Spinal cord (tissue), 10 donors: ENCODE measurements around the gene PSKH1. TPM values are rescaled to one million over a fixed set of nuclear protein-coding genes. Genes with fewer than 3 reads are reported as not detected.

ENCODE experiments used
- DNase-seq, 6 donors: peaks; one replicate each; pipeline versions ENCODE4 v3.0.0 to v3.0.0-alpha.2; 2013 to 2015; ENCODE audit warnings: low spot score in 6 of 6, low read depth in 4 of 6
- H3K27ac ChIP-seq: one replicate; pipeline ENCODE4 v1.5.1; 2013; ENCODE audit warnings: low read depth, low read length, control low read depth
- H3K27me3 ChIP-seq: one replicate; pipeline ENCODE4 v1.6.1; 2013; ENCODE audit warnings: low read length; ENCODE audit not compliant: control insufficient read depth, insufficient read depth
- H3K36me3 ChIP-seq: one replicate; pipeline ENCODE4 v1.6.1; 2013; ENCODE audit warnings: low read length; ENCODE audit not compliant: control insufficient read depth, insufficient read depth
- H3K4me1 ChIP-seq: one replicate; pipeline ENCODE4 v1.6.1; 2013; ENCODE audit warnings: low read length; ENCODE audit not compliant: control insufficient read depth, insufficient read depth
- H3K4me3 ChIP-seq: one replicate; pipeline ENCODE4 v1.5.1; 2013; ENCODE audit warnings: low read depth, low read length, control low read depth
- H3K9me3 ChIP-seq: one replicate; pipeline ENCODE4 v1.6.1; 2013; ENCODE audit warnings: low read length; ENCODE audit not compliant: control insufficient read depth, insufficient read depth
- WGBS: methylation state at CpG from one replicate; pipeline ENCODE4 v1.1.5; 2013; ENCODE audit warnings: missing lambda C conversion rate; ENCODE audit not compliant: insufficient coverage; 5-methylcytosine and 5-hydroxymethylcytosine counted together
- polyA plus RNA-seq, 2 donors: library from polyadenylated mRNA; unstranded; fragments of 120-200 nt; gene quantifications; one replicate each; pipeline ENCODE4 v1.2.1, GENCODE V29; 2013; ENCODE audit not compliant: insufficient read length in 2 of 2
- total RNA-seq, 2 donors: library from RNA; depleted of rRNA in 1 of 2; stranded (reverse); fragments of 120-200 nt in 1 of 2; fragments of >200 nt in 1 of 2; gene quantifications; one replicate each; pipeline versions ENCODE4 v1.2.3 to v1.2.4, GENCODE V29; 2013 to 2014
- donor health status: healthy.

PSKH1 gene
- total and polyA plus RNA-seq, 4 donors, result 8.7 to 31.7 (median 25.0) TPM

DNA sequence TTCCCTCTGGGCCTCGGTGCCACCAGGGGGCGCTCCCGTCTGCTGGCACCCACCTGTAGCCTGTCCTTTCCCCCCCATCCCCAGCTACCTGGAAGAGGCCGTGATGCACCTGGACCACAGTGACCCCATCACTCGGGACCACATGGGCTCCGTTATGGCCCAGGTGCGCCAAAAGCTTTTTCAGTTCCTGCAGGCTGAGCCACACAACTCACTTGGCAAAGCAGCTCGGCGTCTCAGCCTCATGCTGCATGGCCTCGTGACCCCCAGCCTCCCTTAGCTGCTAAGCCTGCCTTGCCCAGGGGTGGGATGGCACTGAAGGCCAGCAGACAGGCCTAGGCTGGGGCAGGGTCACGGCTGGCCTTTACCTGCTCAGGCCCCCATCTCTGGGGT lies 9.2 kb upstream of the PSKH1 start:
- WGBS, result 59% methylated on average over 11 of the region's 11 CpGs
- peaks cover 26% of the 10 kb centered on the region for H3K4me1 ChIP-seq
- peak overlapping the region; percentile 33 for H3K27ac ChIP-seq
- H3K36me3 ChIP-seq, result peaks cover 77% of the 10 kb centered on the region
- H3K9me3 ChIP-seq, result no peaks in the 10 kb centered on the region
- no peaks in the 10 kb centered on the region for H3K27me3 ChIP-seq
- H3K4me3 ChIP-seq, result no peak overlapping the region
- DNase-seq, result peak in 2 of 6 donors; percentile 34 to 57

DNA sequence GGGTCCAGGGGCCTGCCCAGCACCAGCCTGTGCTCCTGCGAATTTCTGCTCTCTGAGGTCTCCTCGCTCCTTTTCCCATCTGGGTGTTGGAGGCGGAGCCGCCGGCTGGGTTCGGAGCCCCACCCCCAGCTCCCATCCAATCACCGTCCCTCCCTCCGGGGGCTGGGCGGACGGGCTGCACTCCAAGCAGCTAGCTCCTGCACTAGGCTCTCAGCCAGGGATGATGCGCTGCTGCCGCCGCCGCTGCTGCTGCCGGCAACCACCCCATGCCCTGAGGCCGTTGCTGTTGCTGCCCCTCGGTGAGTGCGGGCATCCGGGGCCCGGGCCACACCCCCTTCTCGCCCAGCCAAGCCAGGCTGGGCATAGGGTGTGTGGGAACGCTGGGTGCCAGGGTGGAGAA lies 8.4 kb upstream of the PSKH1 start, which contains the start of gene NRN1L:
NRN1L (plus strand) TSS at position 202 of the 400 bp plus-strand sequence; CDS start at position 221, 19 bp downstream.
- Histone ChIP-seq H3K27me3 (no peaks in the 10 kb centered on the region), H3K27ac (peak within 1 kb of the TSS; percentile 33), H3K4me3 (peak within 1 kb of the TSS; percentile 7), H3K4me1 (peaks cover 26% of the 10 kb centered on the region), H3K9me3 (no peaks in the 10 kb centered on the region), H3K36me3 (peaks cover 68% of the 10 kb centered on the region)
- WGBS, result 6% methylated on average over 22 of the region's 22 CpGs
- DNase-seq, result peak in 5 of 6 donors; percentile 52 to 94 (median 75)

DNA sequence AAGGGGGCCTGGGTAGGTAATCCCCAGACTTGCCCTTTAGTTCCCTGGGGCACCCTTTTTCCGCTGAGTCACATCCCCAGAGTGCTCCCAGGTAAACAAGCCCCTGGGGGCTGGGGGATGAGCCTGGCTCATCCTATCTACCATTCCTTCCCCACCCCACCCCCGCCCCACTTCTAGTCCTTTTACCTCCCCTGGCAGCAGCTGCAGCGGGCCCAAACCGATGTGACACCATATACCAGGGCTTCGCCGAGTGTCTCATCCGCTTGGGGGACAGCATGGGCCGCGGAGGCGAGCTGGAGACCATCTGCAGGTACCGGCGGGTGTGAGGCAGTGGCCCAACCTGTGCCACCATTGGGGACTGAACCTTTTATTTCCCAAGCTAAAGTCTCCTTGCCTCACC lies 7.5 kb upstream of the PSKH1 start:
- no peaks in the 10 kb centered on the region for H3K9me3 ChIP-seq
- no peaks in the 10 kb centered on the region for H3K27me3 ChIP-seq
- peaks cover 60% of the 10 kb centered on the region for H3K36me3 ChIP-seq
- H3K4me3 ChIP-seq, result no peak overlapping the region
- 88% methylated on average over 11 of the region's 12 CpGs for WGBS
- DNase-seq, result no peak
- peaks cover 26% of the 10 kb centered on the region for H3K4me1 ChIP-seq
- H3K27ac ChIP-seq, result no peak overlapping the region

DNA sequence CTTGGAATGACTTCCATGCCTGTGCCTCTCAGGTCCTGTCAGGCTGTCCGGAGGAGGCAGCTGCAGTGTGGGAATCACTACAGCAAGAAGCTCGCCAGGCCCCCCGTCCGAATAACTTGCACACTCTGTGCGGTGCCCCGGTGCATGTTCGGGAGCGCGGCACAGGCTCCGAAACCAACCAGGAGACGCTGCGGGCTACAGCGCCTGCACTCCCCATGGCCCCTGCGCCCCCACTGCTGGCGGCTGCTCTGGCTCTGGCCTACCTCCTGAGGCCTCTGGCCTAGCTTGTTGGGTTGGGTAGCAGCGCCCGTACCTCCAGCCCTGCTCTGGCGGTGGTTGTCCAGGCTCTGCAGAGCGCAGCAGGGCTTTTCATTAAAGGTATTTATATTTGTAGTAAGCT lies 7.1 kb upstream of the PSKH1 start:
- Histone ChIP-seq H3K9me3 (no peaks in the 10 kb centered on the region), H3K4me3 (no peak overlapping the region), H3K4me1 (peaks cover 26% of the 10 kb centered on the region), H3K27me3 (no peaks in the 10 kb centered on the region), H3K36me3 (peaks cover 56% of the 10 kb centered on the region), H3K27ac (no peak overlapping the region)
- no peak for DNase-seq
- WGBS, result 92% methylated on average over 18 of the region's 19 CpGs

DNA sequence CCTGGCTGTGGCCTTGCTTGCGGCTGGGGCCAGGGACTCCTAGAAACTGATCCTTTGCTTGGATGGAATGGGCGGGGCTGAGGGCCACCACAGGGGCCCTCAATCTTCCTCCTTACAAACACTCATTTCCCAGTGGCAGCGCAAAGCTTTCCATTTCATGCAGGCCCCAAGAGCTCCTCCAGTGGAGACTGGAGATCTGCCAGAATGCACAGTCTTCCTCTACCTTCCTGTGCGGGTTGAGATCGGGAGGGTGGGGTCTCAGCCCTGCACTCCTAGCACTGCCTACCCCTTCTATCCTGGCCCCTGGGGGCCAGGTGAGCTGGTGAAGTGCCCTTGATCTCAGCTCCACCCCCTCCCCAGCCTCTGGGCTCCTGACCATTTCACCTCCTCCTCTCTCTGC lies 6.7 kb upstream of the PSKH1 start:
- 69% methylated on average over 4 of the region's 5 CpGs for WGBS
- H3K27ac ChIP-seq, result no peak overlapping the region
- H3K4me3 ChIP-seq, result no peak overlapping the region
- no peaks in the 10 kb centered on the region for H3K27me3 ChIP-seq
- DNase-seq, result no peak
- H3K36me3 ChIP-seq, result peaks cover 51% of the 10 kb centered on the region
- H3K4me1 ChIP-seq, result peaks cover 26% of the 10 kb centered on the region
- H3K9me3 ChIP-seq, result no peaks in the 10 kb centered on the region

DNA sequence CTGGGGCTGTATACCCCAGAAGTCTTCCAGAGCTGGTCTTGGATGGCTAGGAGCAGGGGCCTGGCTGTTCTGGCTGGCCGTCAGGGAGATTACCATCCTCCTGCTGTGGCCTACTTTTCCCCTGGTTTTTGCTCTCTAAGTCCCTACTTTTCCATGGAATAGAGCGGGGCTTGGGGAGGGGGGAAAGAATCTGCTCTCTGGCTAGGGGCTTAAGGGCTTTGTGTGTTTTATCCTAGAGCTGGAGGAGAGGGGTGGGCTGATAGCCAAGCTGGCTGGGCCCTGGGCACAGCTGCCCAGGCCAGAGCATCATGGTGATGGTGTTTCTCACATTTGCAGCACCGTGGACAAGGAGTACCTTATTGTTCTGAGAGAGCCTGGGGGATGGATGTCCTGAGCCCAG lies 4.7 kb upstream of the PSKH1 start:
- 67% methylated on average over 1 of the region's 3 CpGs for WGBS
- Histone ChIP-seq H3K4me1 (peaks cover 26% of the 10 kb centered on the region), H3K27me3 (no peaks in the 10 kb centered on the region), H3K27ac (peak overlapping the region; percentile 37), H3K4me3 (no peak overlapping the region), H3K9me3 (no peaks in the 10 kb centered on the region), H3K36me3 (peaks cover 32% of the 10 kb centered on the region)
- peak in 1 of 6 donors; percentile 31 for DNase-seq

DNA sequence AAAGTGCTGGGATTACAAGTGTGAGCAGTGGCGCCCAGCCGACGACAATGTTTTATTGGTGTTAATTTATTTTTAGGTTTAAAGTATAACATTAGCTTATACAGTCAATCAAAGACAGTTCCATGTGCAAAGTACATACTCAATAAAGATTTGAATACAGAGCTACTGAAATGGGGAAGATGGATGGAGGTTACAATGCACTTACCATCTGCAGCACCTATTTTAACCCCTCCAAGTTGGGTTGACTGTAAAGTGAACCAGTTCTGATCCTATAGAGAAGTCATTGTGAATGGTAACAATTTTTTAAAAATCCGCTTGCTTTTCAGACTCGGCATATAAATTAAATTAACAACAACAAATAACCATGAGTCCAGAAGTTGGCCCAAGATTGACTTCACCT lies 679 bp upstream of the PSKH1 start:
- H3K4me3 ChIP-seq, result peak overlapping the region; percentile 63
- H3K9me3 ChIP-seq, result no peaks in the 10 kb centered on the region
- no CpG with 5 or more reads among the region's 5 CpGs for WGBS
- H3K27me3 ChIP-seq, result no peaks in the 10 kb centered on the region
- H3K27ac ChIP-seq, result no peak overlapping the region
- H3K36me3 ChIP-seq, result no peaks in the 10 kb centered on the region
- no peak for DNase-seq
- peaks cover 34% of the 10 kb centered on the region for H3K4me1 ChIP-seq

DNA sequence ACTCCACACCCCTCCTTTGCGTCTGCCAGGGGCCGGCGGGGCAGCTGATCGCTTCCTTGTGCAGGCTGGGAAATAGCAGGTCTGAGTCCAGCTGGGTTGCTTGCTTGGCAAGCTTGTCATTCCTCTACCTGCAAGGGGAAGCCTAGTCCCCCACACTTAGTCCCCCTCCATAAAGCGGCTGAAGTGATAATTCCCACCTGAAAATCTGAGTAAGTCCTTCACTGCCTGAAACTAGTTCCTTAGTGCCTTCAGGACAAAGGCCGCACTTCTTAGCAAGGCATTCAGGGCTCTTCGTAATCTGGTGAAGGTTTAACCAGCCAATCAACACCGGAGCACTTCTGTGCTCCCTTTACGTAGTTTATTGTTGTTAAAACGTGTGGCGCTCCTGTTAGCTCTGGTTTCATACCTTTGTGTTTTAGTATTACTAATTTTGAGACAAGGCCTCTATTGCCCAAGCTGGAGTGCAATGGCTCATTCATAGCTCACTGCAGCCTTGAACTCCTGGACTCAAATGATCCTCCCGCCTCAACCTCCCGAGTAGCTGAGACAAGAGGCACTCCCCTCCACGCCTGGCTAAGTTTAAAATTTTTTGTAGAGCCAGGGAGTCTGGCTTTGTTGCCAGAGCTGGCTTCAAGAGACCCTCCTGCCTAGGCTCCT lies 817 bp downstream of the PSKH1 start:
- peak overlapping the region; percentile 82 for H3K4me3 ChIP-seq
- DNase-seq, result no peak
- H3K27me3 ChIP-seq, result no peaks in the 10 kb centered on the region
- H3K9me3 ChIP-seq, result no peaks in the 10 kb centered on the region
- peaks cover 38% of the 10 kb centered on the region for H3K4me1 ChIP-seq
- 23% methylated on average over 8 of the region's 14 CpGs for WGBS
- peak overlapping the region; percentile 86 for H3K27ac ChIP-seq
- H3K36me3 ChIP-seq, result no peaks in the 10 kb centered on the region

DNA sequence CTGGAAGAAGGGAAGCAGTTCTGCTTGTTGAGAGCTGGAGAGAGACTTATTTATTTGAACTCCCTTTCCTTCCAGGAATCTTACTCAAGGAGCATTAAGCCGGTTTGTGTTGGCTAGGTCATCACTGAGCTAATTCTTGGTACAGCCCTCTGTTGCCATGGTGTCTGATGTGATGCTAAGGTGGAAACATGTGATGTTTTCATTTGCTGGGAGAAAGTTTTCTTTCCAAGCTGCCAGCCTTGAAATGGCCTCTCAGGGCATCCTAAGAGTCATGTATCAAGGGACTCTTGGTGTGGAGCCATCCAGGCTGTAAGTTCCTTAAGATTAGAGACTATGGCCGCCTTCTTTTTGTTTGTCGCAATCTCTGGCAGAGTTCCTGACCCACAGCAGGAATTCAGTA lies 4.2 kb downstream of the PSKH1 start:
- peak in 3 of 6 donors; percentile 42 to 91 (median 63) for DNase-seq
- WGBS, result 47% methylated on average over 2 of the region's 3 CpGs
- no peak overlapping the region for H3K4me3 ChIP-seq
- peaks cover 38% of the 10 kb centered on the region for H3K4me1 ChIP-seq
- H3K27ac ChIP-seq, result peak overlapping the region; percentile 86
- H3K9me3 ChIP-seq, result no peaks in the 10 kb centered on the region
- no peaks in the 10 kb centered on the region for H3K27me3 ChIP-seq
- peaks cover 7% of the 10 kb centered on the region for H3K36me3 ChIP-seq

DNA sequence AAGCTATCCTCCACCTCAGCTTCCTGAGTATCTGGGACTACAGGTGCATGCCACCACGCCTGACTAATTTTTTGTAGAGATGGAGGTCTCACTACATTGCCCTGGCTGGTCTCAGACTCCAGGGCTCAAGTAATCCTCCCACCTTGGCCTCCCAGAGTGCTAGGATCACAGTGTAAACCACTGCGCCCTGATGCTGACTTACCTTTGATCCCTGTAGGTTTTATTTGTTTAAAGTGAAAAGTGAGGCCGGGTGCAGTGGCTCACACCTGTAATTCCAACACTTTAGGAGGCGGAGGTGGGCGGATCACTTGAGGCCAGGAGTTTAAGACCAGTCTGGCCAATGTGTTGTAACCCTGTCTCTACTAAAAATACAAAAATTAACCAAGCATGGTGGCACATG lies 8.7 kb downstream of the PSKH1 start:
- Histone ChIP-seq H3K4me3 (no peak overlapping the region), H3K36me3 (peaks cover 14% of the 10 kb centered on the region), H3K4me1 (peaks cover 12% of the 10 kb centered on the region), H3K9me3 (no peaks in the 10 kb centered on the region), H3K27me3 (no peaks in the 10 kb centered on the region), H3K27ac (no peak overlapping the region)
- no peak for DNase-seq
- WGBS, result 84% methylated on average over 2 of the region's 5 CpGs
